Eye (tissue), 1 donor: Measurements from ENCODE around the gene FTSJ3.

Source experiments
- DNase-seq: peaks from one replicate; pipeline ENCODE4 v3.0.0-alpha.2; 2015

Gene FTSJ3

DNA sequence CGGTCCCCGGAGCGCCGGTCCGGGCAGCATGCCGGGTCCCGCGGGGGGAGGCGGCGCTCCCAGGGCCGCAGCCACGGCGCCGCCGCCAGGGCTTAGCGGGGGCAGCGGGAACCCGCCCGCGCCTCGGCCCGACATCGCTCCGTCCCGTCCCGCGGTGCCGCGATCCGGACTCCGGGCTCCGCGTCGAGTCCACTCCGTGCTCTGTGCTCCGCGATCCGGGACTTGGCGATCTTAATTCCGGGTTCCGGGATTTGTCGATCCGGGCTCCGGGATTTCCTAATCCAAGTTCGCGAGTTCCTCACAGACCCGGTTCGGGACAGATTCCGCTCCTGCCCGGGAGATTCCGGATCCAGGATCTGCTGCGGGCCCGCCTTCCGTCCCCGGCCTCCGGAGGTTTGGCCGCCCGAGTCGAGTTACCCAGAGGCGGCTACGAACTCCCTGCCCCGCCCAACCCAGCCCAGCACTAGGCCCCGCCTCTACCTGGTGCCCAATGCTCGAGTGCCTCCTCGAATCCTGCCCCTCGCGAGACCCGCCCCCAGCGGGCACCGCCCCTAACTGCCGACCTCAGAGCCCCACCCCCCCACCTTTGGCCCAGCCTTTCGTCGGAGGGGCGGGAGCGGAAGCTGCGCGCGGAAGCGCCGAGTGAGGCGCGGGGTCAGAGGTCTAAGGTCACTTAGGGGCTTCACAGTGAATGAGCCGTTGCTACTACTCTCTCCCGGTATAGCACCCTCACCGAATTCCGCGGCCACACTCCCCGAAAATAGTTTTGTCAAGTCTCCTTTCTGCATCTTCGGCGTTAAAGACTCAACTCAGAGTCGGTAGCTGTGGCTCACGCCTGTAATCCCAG, 15.3 kb upstream of the FTSJ3 start, which contains the start of gene SMARCD2:
SMARCD2 (minus strand) TSS at position 146 of the 847 bp plus-strand sequence; CDS start at position 135, 11 bp downstream.
- DNase-seq = peak; percentile 99

GRCh38 chr17:63842173-63842539, 14.7 kb upstream of the FTSJ3 start:
- DNase-seq = peak; percentile 73

DNA sequence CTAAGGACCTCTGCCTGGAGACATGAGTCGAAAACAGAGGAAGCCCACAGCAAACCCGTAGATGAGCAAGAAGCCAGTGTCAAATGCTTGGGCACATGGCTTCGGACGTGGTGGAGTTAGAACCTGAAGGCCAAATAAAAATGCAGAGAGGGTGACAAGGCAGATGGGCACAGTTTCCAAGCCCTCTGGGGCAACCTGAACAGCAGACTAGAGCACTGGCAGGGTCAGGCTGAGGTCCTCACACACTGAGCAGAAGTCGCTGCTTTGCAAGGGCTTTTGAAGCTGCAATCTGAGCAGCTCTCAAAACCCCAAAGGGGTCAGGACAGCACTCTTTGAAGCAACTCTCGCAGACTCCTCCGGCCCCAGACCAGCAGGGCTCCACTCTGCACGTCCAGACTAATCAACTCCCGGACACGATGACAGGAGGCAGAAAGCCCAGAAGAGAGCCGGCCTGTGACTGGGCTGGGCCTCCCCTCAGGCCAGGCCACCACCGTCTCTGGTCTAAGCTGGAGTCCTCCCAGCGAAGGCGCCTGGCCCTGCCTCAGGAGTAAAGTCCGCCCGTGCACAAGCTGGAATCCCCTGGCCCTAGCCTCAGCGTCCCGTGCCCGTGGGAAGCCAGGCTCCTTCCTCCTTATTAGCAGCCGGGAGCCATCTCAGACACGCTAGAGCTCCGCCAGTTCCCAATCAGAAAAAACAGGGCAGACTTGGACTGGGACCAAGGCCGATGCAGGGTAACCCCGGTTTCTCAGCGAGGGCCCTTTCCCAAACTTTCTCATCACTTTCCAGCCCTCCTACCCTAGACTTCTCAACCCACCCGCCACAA, 14.1 kb upstream of the FTSJ3 start:
- peak; percentile 87 for DNase-seq

DNA sequence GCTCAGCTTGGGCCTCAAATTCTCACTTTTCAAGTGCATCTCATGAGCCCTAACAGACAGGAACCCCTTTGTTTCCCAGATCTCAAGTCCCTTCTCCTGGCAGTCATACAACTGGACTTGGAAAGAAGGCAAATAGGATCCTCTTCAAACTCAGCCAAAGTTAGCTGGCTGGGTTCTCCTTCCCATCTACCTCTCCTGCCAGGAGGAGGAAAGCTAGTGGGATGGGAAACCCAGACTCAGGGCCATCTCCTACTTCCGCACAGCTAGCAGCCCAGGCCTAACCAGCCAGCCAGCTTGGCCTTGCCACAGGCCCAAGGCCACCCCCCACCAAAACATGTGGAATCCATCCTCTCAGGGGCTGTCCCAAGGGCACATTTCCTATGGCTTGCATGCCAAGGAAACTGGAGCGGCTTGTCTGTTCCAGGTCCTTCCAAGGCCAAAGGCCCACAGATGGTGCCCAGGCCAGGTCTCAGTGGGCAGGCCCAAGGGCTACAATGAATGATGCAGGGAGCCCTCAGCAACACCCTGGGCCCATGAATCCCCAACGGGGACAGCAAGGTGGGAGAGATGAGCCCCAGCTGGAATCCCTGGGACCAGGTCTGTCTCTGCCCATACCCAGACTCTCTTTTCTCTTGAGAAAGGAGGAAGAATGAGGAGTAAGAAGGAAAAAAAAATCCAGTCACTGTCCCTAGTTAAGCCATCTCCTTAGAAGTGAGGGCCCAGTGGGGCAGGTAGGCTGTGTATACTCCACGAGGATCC, 13.3 kb upstream of the FTSJ3 start:
- no peak for DNase-seq

GRCh38 chr17:63838631-63839171, 11.2 kb upstream of the FTSJ3 start:
- DNase-seq = peak; percentile 56

GRCh38 chr17:63837962-63838600, 10.6 kb upstream of the FTSJ3 start:
- no peak for DNase-seq

GRCh38 chr17:63837480-63837879, 10.0 kb upstream of the FTSJ3 start:
- DNase-seq = no peak

DNA sequence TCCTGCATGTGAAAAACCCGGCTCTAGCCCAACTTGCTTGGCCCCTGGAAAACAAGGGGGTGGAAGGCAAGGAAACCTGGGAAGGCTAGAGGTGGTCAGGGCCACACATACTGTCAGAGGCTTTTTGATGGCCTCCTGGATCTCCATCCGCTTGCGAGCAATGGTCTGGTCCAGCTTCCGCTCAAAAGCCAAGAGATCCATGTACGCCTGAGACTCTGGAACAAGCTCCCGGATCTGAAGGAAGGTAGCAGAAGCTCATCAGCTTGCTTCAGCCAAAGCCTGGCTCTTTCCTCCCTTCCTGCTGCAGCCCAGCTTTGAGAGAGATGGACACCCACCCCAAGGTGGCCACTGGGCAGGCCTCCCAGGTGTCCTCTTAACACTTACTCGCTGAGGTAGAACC, 9.3 kb upstream of the FTSJ3 start:
- no peak for DNase-seq

- no peak for DNase-seq
Observed at GRCh38 chr17:63835167-63835720, 7.8 kb upstream of the FTSJ3 start.

GRCh38 chr17:63834431-63835166, 7.1 kb upstream of the FTSJ3 start:
- DNase-seq = peak; percentile 81

DNA sequence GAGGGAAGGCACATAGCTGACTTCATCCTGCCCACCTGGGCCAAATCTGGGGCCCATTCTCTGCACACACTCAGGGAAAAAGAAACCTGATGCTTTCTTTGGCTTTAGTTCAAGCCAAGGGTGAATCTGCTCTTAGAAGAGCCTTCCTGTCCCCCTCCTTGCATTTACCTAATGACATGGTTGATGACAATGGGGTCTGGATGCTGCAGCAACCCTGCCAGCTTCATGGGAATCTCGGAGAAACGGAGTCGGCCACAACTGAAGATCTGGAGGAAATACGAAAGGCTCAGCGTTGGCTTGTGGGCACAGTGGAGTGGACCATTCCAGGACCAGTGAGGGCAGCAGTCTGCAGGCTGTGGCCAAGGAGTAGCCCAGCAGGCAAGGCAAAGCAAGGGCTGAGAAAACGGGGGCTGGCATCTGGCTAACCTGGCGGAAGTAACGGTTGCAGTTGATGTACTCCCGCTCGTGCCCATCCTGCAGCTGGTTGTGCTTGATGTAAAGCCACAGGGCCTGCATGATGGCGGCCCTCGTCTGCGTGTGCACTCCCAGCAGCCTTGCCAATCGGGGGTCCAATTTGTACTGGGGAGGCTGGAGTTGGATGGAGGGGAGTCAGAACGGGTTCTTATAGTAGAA, 6.4 kb upstream of the FTSJ3 start:
- DNase-seq = no peak

GRCh38 chr17:63833026-63833740, 5.7 kb upstream of the FTSJ3 start:
- no peak for DNase-seq

DNA sequence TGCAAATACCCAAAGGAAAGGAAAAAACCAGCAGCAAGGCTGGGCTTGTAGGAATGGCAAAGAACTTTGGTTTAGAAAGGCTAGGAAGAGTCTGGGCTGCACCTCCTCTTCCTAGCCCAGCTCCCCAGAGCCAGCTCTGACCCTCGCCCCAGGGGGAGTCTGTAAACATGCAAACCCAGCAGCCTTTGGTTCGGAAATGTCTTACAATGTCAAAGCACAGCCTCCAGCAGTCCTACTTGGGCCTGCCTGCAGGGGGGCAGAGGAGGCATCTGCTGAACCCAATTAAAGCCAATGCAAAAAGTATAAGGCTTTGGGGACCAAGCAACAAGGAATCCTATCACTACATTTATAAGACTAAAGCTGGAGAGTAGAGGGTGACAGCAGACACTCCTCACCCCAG, 5.0 kb upstream of the FTSJ3 start:
- DNase-seq = no peak

GRCh38 chr17:63832014-63832413, 4.6 kb upstream of the FTSJ3 start:
- DNase-seq = no peak

DNA sequence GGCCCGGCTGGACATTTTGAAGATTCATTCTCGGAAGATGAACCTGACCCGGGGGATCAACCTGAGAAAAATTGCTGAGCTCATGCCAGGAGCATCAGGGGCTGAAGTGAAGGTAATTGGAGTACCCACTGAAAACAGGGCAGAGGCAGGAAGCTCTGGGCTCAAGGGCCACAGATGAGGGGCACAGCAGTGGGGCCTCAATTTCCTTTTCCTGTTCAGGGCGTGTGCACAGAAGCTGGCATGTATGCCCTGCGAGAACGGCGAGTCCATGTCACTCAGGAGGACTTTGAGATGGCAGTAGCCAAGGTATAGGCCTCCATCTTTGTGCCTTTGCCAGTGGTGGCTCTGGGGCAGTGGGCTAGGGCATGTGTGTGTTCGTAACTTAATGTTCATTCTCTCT, 4.0 kb upstream of the FTSJ3 start:
- no peak for DNase-seq

DNA sequence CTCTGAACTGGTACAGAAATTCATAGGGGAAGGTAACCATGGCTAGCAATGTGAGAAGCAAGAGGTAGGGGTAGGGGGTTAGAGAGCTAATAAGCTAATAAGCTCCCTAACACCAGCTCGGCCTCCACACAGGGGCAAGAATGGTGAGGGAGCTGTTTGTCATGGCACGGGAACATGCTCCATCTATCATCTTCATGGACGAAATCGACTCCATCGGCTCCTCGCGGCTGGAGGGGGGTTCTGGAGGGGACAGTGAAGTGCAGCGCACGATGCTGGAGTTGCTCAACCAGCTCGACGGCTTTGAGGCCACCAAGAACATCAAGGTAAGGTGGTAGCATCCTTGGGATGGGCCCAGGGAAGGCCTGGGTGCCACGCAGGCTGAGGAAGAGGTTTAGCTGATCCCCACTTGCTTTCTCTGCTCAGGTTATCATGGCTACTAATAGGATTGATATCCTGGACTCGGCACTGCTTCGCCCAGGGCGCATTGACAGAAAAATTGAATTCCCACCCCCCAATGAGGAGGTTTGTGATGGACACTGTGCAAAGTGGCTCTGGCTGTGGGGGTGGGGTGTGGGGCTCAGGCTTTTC, 3.5 kb upstream of the FTSJ3 start:
- no peak for DNase-seq

GRCh38 chr17:63830278-63830677, 2.8 kb upstream of the FTSJ3 start:
- no peak for DNase-seq

- DNase-seq = no peak
Observed at GRCh38 chr17:63828936-63829335, 1.5 kb upstream of the FTSJ3 start.

GRCh38 chr17:63827801-63828221, 348 bp upstream of the FTSJ3 start:
- DNase-seq = no peak
